HepG2 (cell line): Measurements from ENCODE around the gene PLA2G4D. TPM values are rescaled to one million over a fixed set of nuclear protein-coding genes. Genes with fewer than 3 reads are reported as not detected.
A peak's percentile ranks its signal among the peaks of the same experiment; 100 is the strongest.

Source experiments
- CEBPB ChIP-seq: IDR thresholded peaks from 2 replicates; pipeline ENCODE4 v1.6.1; 2011; ENCODE audit warnings: low read depth, low read length, improper control_type of control experiment, borderline replicate concordance
- CEBPG ChIP-seq: IDR thresholded peaks from 2 replicates; pipeline ENCODE4 v1.6.1; 2016
- HES4 ChIP-seq: sonication (generic); formaldehyde crosslinking; IDR thresholded peaks from 2 replicates; pipeline ENCODE4 v1.9.0; 2021; ENCODE audit warnings: mild to moderate bottlenecking, missing genetic modification reagents, borderline replicate concordance
- KDM4B ChIP-seq: sonication (generic); formaldehyde crosslinking; IDR thresholded peaks from 2 replicates; pipeline ENCODE4 v1.4.0; 2020; ENCODE audit warnings: missing genetic modification reagents
- MBD4 ChIP-seq: IDR thresholded peaks from 2 replicates; pipeline ENCODE4 v1.6.1; 2012; ENCODE audit warnings: low read length, inconsistent platforms, borderline replicate concordance
- NCOA1 ChIP-seq: sonication (generic); formaldehyde crosslinking; IDR thresholded peaks from 2 replicates; pipeline ENCODE4 v1.9.0; 2021; ENCODE audit warnings: missing genetic modification reagents
- RCOR2 ChIP-seq: IDR thresholded peaks from 2 replicates; pipeline ENCODE4 v1.6.1; 2016; ENCODE audit warnings: missing biosample characterization, missing genetic modification reagents
- SMAD1 ChIP-seq: sonication (generic); formaldehyde crosslinking; IDR thresholded peaks from 2 replicates; pipeline ENCODE4 v1.4.0; 2020; ENCODE audit warnings: missing genetic modification reagents, low read depth, mild to moderate bottlenecking, borderline replicate concordance
- SRSF1 ChIP-seq: fragments of 200-400 bp; formaldehyde crosslinking; optimal IDR thresholded peaks from 2 replicates; pipeline ENCODE3; 2017; ENCODE audit warnings: mild to moderate bottlenecking, low read depth, low read length, moderate library complexity
- ZC3H13 ChIP-seq: sonication (generic); formaldehyde crosslinking; IDR thresholded peaks from 2 replicates; pipeline ENCODE4 v1.8.1; 2023; ENCODE audit warnings: mild to moderate bottlenecking, missing genetic modification reagents, moderate library complexity
- ZNF343 ChIP-seq: sonication (generic); formaldehyde crosslinking; IDR thresholded peaks from 2 replicates; pipeline ENCODE4 v1.4.0; 2020; ENCODE audit warnings: mild to moderate bottlenecking, missing genetic modification reagents
- ZNF451 ChIP-seq: sonication (generic); formaldehyde crosslinking; IDR thresholded peaks from 2 replicates; pipeline ENCODE4 v1.5.0; 2020; ENCODE audit warnings: mild to moderate bottlenecking, missing genetic modification reagents
- ZNF564 ChIP-seq: sonication (generic); formaldehyde crosslinking; IDR thresholded peaks from 2 replicates; pipeline ENCODE4 v1.8.1; 2023; ENCODE audit warnings: mild to moderate bottlenecking, missing genetic modification reagents
- ZNF891 ChIP-seq: sonication (generic); formaldehyde crosslinking; IDR thresholded peaks from 2 replicates; pipeline ENCODE4 v1.5.0; 2020; ENCODE audit warnings: mild to moderate bottlenecking, missing genetic modification reagents
- polyA plus RNA-seq, 8 experiments: library from polyadenylated mRNA; depleted of rRNA in 3 of 8; stranded (reverse) in 7 of 8; unstranded in 1 of 8; fragments of >200 nt; fragmentation: Illumina TruSeq in 4 of 8; extraction: Trizol in 4 of 8; gene quantifications; 2 replicates each; pipeline versions ENCODE4 v1.2.1 to v1.2.3, GENCODE V29; 2011 to 2016; ENCODE audit warnings: low read depth in 4 of 8, missing spikeins in 1 of 8, mixed read lengths in 1 of 8; ENCODE audit not compliant: insufficient read depth in 1 of 8
- total RNA-seq, 5 experiments: library from RNA; depleted of rRNA; stranded (reverse); fragments of >200 nt; fragmentation: Illumina TruSeq; extraction: Trizol; gene quantifications; 2 replicates each; pipeline ENCODE4 v1.2.3, GENCODE V29; 2016; ENCODE audit warnings: low read depth in 1 of 5
- TF ChIP-seq, protein P1 (sequence below): sonication (generic); formaldehyde crosslinking; IDR thresholded peaks from 2 replicates; pipeline ENCODE4 v1.4.0; 2020; ENCODE audit warnings: mild to moderate bottlenecking, missing genetic modification reagents
- TF ChIP-seq, protein P2 (sequence below): sonication (generic); formaldehyde crosslinking; IDR thresholded peaks from 2 replicates; pipeline ENCODE4 v1.4.0; 2020; ENCODE audit warnings: missing genetic modification reagents, mild to moderate bottlenecking, borderline replicate concordance

Gene PLA2G4D
- total and polyA plus RNA-seq, 2 of the 13 experiments (the other 11 are each of a cell fraction or from before 2014, with no cell fraction given) = 0.04 to 0.21 TPM

DNA sequence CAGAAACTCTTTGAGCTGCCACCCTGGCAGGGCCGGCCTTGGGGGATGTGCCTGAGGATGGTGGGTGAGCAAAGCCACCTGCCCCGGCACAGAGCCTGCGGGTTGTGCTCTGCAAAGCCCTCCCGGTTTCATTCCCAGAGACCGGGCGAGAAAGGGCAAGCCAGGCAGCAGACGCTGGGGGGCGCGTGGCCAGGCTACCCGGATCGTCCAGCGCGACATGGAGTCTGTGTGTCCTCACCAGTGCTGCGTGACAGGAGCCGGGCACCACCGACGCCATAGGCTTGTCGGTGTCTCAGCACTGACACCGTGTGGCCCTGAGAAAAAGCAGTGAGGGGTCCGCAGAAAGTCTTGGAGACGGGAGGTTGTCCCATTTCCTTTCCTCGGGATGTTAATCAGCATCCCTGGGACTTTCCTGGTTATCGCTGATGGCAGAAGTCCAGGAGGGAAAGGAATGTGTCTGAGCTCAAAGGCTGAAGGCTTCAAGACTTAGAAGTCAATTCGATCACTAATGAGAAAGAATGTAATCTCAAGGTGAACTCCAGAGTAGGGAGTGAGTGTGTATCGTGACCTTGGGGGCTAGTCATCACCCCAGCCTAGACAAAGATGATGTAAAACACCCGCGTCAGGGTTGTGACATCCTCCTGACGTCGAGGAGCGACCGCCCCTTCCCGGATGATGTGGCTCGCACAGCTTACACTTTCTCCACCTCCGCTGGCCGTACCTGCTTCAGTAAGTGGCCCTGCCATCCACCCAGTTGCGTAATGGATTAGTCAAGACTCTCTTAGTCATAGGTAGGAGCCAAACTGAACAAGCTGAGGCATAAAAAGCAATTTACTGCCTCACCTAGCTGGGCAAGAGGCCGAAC is 37.2 kb downstream of the PLA2G4D start (continued):
- TF ChIP-seq, protein P1, sequence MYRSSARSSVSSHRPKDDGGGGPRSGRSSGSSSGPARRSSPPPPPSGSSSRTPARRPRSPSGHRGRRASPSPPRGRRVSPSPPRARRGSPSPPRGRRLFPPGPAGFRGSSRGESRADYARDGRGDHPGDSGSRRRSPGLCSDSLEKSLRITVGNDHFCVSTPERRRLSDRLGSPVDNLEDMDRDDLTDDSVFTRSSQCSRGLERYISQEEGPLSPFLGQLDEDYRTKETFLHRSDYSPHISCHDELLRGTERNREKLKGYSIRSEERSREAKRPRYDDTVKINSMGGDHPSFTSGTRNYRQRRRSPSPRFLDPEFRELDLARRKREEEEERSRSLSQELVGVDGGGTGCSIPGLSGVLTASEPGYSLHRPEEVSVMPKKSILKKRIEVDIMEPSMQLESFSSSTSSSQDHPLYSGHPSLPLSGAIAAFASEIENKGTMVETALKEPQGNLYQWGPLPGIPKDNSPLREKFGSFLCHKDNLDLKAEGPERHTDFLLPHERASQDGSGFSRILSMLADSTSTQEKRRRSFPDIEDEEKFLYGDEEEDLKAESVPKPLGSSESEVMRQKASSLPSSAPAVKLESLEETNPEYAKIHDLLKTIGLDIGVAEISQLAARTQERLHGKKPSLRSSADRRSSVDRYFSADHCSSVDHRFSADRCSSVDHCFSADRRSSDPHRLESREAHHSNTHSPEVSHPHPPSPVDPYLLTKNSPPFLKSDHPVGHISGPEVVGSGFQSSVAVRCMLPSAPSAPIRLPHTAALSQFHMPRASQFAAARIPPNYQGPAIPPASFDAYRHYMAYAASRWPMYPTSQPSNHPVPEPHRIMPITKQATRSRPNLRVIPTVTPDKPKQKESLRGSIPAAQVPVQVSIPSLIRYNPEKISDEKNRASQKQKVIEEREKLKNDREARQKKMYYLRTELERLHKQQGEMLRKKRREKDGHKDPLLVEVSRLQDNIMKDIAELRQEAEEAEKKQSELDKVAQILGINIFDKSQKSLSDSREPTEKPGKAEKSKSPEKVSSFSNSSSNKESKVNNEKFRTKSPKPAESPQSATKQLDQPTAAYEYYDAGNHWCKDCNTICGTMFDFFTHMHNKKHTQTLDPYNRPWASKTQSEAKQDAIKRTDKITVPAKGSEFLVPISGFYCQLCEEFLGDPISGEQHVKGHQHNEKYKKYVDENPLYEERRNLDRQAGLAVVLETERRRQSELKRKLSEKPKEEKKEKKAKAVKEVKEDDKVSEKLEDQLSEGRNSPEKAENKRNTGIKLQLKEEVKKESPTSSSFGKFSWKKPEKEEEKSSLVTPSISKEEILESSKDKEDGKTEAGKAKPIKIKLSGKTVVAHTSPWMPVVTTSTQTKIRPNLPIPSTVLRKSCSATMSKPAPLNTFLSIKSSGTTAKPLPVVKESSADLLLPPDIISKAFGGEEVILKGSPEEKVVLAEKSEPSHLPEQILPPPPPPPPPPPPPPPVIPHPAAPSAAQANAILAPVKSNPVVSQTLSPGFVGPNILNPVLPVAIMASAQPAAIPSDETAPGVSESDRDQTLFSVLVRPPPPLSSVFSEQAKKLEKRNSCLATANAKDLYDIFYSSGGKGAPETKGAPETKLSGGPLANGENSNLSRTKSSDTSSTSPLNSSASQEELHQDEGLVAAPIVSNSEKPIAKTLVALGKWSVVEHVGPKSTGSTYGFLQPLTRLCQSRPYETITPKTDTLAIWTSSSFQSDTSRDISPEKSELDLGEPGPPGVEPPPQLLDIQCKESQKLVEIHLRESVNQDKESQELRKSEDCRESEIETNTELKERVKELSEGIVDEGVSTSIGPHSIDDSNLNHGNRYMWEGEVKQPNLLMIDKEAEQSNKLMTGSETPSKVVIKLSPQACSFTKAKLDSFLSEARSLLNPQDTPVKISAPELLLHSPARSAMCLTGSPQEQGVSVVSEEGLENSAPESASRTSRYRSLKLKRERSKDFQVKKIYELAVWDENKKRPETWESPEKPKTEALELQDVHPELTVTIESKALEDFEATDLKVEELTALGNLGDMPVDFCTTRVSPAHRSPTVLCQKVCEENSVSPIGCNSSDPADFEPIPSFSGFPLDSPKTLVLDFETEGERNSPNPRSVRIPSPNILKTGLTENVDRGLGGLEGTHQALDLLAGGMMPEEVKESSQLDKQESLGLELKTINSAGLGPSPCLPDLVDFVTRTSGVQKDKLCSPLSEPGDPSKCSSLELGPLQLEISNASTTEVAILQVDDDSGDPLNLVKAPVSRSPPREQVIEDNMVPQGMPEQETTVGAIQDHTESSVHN = no peak
- TF ChIP-seq HES4 (CRISPR knock-in tag) (no peak), CEBPG (CRISPR knock-in tag) (peak; percentile 87), ZNF343 (CRISPR knock-in tag) (peak; percentile 46; the same call in 1 of the 2 replicates), ZC3H13 (CRISPR knock-in tag) (no peak), ZNF451 (CRISPR knock-in tag) (peak; percentile 31; the same call in 1 of the 2 replicates), ZNF564 (CRISPR knock-in tag) (peak; percentile 67; the same call in 1 of the 2 replicates), MBD4 (no peak), CEBPB (peak; percentile 92), SRSF1 (no peak), NCOA1 (CRISPR knock-in tag) (no peak), SMAD1 (CRISPR knock-in tag) (peak; percentile 79; the same call in 1 of the 2 replicates), KDM4B (CRISPR knock-in tag) (peak; percentile 75), ZNF891 (CRISPR knock-in tag) (no peak; the same call in 1 of the 2 replicates), RCOR2 (CRISPR knock-in tag) (0 out of 2 replicates have a peak, but pooled peaks have one; percentile 13)
- TF ChIP-seq, protein P2, sequence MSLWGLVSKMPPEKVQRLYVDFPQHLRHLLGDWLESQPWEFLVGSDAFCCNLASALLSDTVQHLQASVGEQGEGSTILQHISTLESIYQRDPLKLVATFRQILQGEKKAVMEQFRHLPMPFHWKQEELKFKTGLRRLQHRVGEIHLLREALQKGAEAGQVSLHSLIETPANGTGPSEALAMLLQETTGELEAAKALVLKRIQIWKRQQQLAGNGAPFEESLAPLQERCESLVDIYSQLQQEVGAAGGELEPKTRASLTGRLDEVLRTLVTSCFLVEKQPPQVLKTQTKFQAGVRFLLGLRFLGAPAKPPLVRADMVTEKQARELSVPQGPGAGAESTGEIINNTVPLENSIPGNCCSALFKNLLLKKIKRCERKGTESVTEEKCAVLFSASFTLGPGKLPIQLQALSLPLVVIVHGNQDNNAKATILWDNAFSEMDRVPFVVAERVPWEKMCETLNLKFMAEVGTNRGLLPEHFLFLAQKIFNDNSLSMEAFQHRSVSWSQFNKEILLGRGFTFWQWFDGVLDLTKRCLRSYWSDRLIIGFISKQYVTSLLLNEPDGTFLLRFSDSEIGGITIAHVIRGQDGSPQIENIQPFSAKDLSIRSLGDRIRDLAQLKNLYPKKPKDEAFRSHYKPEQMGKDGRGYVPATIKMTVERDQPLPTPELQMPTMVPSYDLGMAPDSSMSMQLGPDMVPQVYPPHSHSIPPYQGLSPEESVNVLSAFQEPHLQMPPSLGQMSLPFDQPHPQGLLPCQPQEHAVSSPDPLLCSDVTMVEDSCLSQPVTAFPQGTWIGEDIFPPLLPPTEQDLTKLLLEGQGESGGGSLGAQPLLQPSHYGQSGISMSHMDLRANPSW (CRISPR knock-in tag) = no peak
